Measurements from ENCODE around the gene LRRC43. TPM values are rescaled to one million over a fixed set of nuclear protein-coding genes. Genes with fewer than 3 reads are reported as not detected.

LRRC43 gene
- total RNA-seq, 2 donors from 2014 or later, result 0.53 to 0.57 TPM

DNA sequence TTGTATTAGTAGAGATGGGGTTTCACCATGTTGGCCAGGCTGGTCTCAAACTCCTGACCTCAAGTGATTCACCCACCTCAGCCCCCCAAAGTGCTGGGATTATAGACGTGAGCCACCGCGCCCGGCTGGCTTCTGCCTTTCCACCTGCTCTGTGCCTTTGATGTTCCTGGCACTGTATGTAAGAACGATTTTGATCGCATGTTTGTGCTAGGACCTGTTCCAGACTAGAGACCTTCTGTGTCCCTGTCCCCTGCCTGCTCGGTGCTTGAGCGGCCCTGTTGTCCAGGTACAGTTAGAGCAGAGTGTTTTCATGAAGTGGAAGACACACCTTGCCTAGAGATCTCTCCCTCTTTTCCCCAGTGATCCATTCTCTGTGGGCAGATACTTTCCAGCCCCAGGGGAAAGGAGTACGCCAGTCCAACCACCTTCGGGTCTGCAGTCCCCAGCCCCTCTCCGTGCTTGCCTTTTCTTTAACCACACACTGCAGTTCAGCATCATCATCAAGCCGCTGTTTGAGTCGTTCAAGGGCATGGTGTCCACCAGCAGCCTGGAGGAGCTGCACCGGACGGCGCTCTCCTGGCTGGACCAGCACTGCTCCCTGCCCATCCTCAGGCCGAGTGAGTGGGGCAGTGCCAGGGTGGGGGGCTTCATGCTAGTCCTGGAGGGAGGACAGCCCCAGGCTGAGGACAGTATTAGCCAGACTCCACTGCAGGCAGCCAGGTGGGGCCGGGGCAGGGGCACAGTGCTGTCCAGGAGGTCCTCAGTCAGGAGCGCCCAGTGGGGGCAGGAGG lies 42.3 kb upstream of the LRRC43 start:
- DNase-seq, result no peak
- no peak overlapping the region for H3K4me3 ChIP-seq
- peaks cover 29% of the 10 kb centered on the region for H3K36me3 ChIP-seq
- TF ChIP-seq, protein P1, sequence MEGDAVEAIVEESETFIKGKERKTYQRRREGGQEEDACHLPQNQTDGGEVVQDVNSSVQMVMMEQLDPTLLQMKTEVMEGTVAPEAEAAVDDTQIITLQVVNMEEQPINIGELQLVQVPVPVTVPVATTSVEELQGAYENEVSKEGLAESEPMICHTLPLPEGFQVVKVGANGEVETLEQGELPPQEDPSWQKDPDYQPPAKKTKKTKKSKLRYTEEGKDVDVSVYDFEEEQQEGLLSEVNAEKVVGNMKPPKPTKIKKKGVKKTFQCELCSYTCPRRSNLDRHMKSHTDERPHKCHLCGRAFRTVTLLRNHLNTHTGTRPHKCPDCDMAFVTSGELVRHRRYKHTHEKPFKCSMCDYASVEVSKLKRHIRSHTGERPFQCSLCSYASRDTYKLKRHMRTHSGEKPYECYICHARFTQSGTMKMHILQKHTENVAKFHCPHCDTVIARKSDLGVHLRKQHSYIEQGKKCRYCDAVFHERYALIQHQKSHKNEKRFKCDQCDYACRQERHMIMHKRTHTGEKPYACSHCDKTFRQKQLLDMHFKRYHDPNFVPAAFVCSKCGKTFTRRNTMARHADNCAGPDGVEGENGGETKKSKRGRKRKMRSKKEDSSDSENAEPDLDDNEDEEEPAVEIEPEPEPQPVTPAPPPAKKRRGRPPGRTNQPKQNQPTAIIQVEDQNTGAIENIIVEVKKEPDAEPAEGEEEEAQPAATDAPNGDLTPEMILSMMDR (IDR thresholded peaks at IDR 0.05), result no peak
- H3K27me3 ChIP-seq, result no peaks in the 10 kb centered on the region
- no peaks in the 10 kb centered on the region for H3K4me1 ChIP-seq
- intact Hi-C loops (cut with DNase I), result no loop called here
- H3K9me3 ChIP-seq, result no peaks in the 10 kb centered on the region
- H3K27ac ChIP-seq, result no peak overlapping the region
- no peak overlapping the region for H3K9ac ChIP-seq (ENCODE audit: low read depth in 2 of 2, low read length in 2 of 2)

DNA sequence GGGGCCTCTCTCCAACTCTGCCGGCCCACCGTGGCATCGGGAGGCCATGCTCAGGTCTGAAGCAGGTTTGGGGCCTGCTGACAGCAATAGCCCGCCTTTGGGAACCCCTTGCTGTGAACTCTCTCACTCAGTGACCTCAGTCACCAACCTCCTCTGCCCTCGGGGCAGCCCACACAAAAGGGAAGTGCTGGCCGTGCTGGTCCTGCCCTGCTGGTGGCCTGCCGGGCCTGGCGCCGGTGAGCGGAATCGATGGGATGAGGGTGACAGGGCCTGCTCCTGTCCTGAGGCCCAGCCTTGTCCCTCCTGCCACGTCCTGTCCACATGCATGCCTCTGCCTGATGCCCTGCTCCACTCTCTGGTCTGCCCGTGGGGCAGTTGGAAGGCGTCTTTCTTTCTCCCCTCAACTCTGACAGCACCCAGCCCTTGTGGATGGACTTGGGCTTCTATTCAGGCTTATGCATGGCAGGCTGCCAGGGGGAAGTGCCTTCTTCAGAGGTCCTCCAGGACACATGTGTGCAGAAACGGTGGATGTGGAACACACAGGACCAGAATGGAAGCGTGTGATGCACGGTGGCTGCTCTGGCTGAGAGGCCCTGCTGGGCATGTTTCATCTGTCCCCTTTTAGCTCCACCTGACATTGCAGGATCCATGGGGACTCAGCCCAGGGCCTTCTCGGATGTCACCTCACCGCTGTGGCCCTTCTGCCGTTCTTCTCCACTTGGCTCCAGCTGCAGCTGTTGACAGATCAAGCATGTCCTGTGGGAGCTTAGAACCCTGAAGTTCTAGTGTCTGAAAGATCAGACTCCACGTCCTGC lies 40.8 kb upstream of the LRRC43 start:
- no peak for DNase-seq
- Histone ChIP-seq H3K36me3 (peaks cover 29% of the 10 kb centered on the region), H3K9me3 (no peaks in the 10 kb centered on the region), H3K9ac (ENCODE audit: low read depth in 2 of 2, low read length in 2 of 2) (no peak overlapping the region), H3K27ac (no peak overlapping the region), H3K4me3 (no peak overlapping the region), H3K27me3 (no peaks in the 10 kb centered on the region), H3K4me1 (no peaks in the 10 kb centered on the region)
- TF ChIP-seq, protein P1 (IDR thresholded peaks at IDR 0.05), result no peak
- intact Hi-C loops (cut with DNase I), result no loop called here

DNA sequence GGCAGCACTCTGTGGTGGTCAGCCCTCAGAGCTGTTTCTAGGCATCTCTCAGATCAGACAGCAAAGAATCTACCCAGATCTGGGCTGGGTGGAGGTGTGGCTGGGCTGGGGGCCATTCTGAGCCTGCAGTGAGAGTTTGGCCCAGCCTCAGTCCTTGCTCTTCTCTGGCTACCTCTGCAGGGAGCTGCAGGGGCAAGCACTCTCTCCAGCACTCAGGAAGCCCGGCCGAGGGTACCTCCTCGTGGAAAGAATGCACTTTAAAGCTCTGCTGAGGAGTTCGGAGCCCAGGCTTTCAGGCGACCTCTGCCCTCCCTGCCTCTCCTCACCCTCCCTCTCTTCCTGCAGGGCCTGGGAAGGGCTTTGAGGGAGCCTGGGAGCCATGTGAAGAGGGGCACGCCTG lies 40.1 kb upstream of the LRRC43 start:
- no peak overlapping the region for H3K4me3 ChIP-seq
- no peaks in the 10 kb centered on the region for H3K4me1 ChIP-seq
- no peaks in the 10 kb centered on the region for H3K9me3 ChIP-seq
- intact Hi-C loops (cut with DNase I), result no loop called here
- no peak for DNase-seq
- peaks cover 29% of the 10 kb centered on the region for H3K36me3 ChIP-seq
- H3K9ac ChIP-seq (ENCODE audit: low read depth in 2 of 2, low read length in 2 of 2), result no peak overlapping the region
- TF ChIP-seq, protein P1 (IDR thresholded peaks at IDR 0.05), result no peak
- H3K27me3 ChIP-seq, result no peaks in the 10 kb centered on the region
- H3K27ac ChIP-seq, result no peak overlapping the region

DNA sequence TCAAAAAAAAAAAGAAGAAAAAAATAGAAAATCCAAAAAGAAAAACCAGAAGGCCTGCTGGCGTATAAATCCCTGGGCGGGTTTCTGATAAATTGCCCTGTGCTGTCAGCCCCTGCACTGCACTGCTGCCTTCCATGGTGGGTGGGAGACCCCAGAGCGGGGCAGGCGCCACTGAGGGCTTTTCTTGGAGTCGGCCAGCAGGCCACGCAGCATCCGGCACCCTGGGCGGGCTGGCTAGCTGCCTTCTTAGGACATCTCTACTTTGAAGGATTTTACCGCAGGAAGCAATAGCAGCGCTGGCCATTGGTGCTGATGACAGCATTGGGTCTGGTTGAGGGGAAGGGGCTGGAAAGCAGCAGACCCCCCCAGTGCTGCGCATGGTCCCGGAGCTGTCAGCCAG lies 38.0 kb upstream of the LRRC43 start:
- intact Hi-C loops (cut with DNase I), result no loop called here
- TF ChIP-seq, protein P1 (IDR thresholded peaks at IDR 0.05), result no peak
- no peak for DNase-seq

DNA sequence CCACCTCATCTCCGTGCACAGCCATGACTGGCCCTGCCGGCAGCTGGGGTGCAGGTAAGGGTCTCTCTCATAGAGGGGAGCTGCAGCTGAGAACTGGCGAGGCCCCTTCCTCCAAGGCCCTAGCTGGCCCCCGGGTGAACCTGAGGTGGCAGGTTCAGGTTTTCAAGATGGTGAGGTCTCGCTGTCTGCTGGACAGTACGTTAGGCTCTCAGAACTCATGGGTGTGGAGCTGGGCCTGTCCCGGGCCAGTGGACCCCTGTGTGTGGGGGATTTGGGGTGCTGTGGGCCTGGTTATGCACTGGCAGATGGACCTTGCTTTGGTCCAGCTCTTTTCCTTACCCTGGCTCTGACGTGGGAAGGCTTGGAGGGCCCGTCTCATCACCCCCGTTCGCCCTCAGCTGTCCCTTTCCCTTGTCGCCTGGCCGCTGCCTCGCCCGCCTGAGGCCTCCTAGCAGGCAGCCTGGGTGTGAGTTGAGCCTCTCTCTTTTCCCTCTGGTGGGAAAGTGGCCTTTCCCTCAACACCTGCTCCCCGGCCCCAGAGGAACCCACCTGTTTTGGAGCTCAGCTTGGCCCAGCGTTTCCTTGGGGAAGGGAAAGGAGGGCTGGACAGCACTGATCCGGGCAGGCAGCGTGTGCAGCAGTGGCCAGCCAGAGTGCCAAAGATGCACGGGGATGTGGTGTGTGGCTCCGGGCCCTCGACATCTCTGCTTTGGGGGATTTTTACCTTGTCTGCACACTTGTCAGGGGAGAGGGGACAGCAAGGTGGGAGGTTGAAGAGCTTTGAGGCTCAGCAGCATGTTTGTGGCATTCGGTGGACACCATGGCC lies 37.2 kb upstream of the LRRC43 start:
- intact Hi-C loops (cut with DNase I), result no loop called here
- H3K4me3 ChIP-seq, result no peak overlapping the region
- peaks cover 16% of the 10 kb centered on the region for H3K36me3 ChIP-seq
- no peaks in the 10 kb centered on the region for H3K4me1 ChIP-seq
- H3K27me3 ChIP-seq, result no peaks in the 10 kb centered on the region
- no peaks in the 10 kb centered on the region for H3K9me3 ChIP-seq
- no peak overlapping the region for H3K9ac ChIP-seq (ENCODE audit: low read depth in 2 of 2, low read length in 2 of 2)
- DNase-seq, result no peak
- TF ChIP-seq, protein P1 (IDR thresholded peaks at IDR 0.05), result no peak
- H3K27ac ChIP-seq, result no peak overlapping the region

More for the DNA sequence above, 38.0 kb upstream of the LRRC43 start:
- H3K4me1 ChIP-seq, result no peaks in the 10 kb centered on the region
- no peak overlapping the region for H3K27ac ChIP-seq
- H3K36me3 ChIP-seq, result peaks cover 20% of the 10 kb centered on the region
- no peaks in the 10 kb centered on the region for H3K9me3 ChIP-seq
- H3K27me3 ChIP-seq, result no peaks in the 10 kb centered on the region
- no peak overlapping the region for H3K9ac ChIP-seq (ENCODE audit: low read depth in 2 of 2, low read length in 2 of 2)
- H3K4me3 ChIP-seq, result no peak overlapping the region

All from colonic mucosa (tissue), 4 donors.